ENCODE data around the gene BRMS1.

Gene BRMS1

GRCh38 chr11:66336234-66337102 lies 8.4 kb downstream of the BRMS1 start, which contains the start of gene RIN1:
TSS of gene RIN1 (minus strand) at chr11:66336434. CDS start at chr11:66336402, 32 bp downstream.
- peak; percentile 78 for DNase-seq

GRCh38 chr11:66335531-66336233 lies 9.2 kb downstream of the BRMS1 start:
- no peak for DNase-seq

- DNase-seq = no peak
These were observed 10.1 kb downstream of the BRMS1 start for GRCh38 chr11:66334605-66335442.

GRCh38 chr11:66333896-66334604 lies 10.9 kb downstream of the BRMS1 start:
- DNase-seq = no peak

GRCh38 chr11:66333220-66333877 lies 11.6 kb downstream of the BRMS1 start:
- DNase-seq = no peak

- no peak for DNase-seq
These were observed 12.3 kb downstream of the BRMS1 start for GRCh38 chr11:66332371-66333219.

GRCh38 chr11:66331542-66332370 lies 13.1 kb downstream of the BRMS1 start:
- no peak for DNase-seq

GRCh38 chr11:66330931-66331330 lies 14.0 kb downstream of the BRMS1 start:
- DNase-seq = no peak

- DNase-seq = no peak
These were observed 15.7 kb downstream of the BRMS1 start for GRCh38 chr11:66329165-66329673.

- DNase-seq = peak; percentile 81
These were observed 16.4 kb downstream of the BRMS1 start for GRCh38 chr11:66328302-66329144.

GRCh38 chr11:66328031-66328301 lies 16.9 kb downstream of the BRMS1 start:
- DNase-seq = no peak

- DNase-seq = no peak
These were observed 17.5 kb downstream of the BRMS1 start for GRCh38 chr11:66327171-66328030.

GRCh38 chr11:66326261-66327111 lies 18.4 kb downstream of the BRMS1 start:
- DNase-seq = no peak

- no peak for DNase-seq
These were observed 19.6 kb downstream of the BRMS1 start for GRCh38 chr11:66325263-66325671.

GRCh38 chr11:66324664-66325063 lies 20.2 kb downstream of the BRMS1 start:
- DNase-seq = no peak

- DNase-seq = no peak
These were observed 21.2 kb downstream of the BRMS1 start for GRCh38 chr11:66323684-66324083.
